Spleen (tissue), 7 donors: ENCODE data around the gene NCBP3.
"Not testable (repeated sequence)": the region's sequence is repeated elsewhere in the genome, so short reads cannot be mapped to it uniquely, and the experiment has no call there.

Source experiments
- CTCF ChIP-seq, 11 experiments: fragments of 200-600 bp in 7 of 11; fragments of 450-650 bp in 4 of 11; sonication (generic) in 4 of 11; IDR thresholded peaks in 8 of 11; conservative IDR thresholded peaks in 3 of 11; 1 replicate in 7 of 11; 2 replicates in 4 of 11; pipeline versions ENCODE4 v1.4.0 to v1.8.0; 2016 to 2021; ENCODE audit warnings: antibody characterized with exemption in 11 of 11, inconsistent platforms in 4 of 11, mild to moderate bottlenecking in 1 of 11
- POLR2A ChIP-seq, 3 donors: fragments of 450-650 bp; IDR thresholded peaks; one replicate each; pipeline ENCODE4 v1.5.1; 2017; ENCODE audit warnings: antibody characterized with exemption in 3 of 3, mild to moderate bottlenecking in 1 of 3
- POLR2AphosphoS5 ChIP-seq, 3 donors: sonication (generic); formaldehyde crosslinking; IDR thresholded peaks; one replicate each; pipeline ENCODE4 v1.5.1; 2017; ENCODE audit warnings: antibody characterized with exemption in 3 of 3
- donor health status: DM: no; HTN: no; CAD: no; lungs with moderate emphysema.
- donor health status: DM: no; HTN: no; CAD: no.
- donor health status: DM: no; HTN: no; CAD: no.

GRCh38 chr17:3794152-3794551 is 51.9 kb downstream of the NCBP3 start:
- not testable (repeated sequence) for TF ChIP-seq CTCF (IDR thresholded peaks at IDR 0.05 in 8 of 11, conservative IDR thresholded peaks at IDR 0.05 in 3 of 11); POLR2A (IDR thresholded peaks at IDR 0.05); POLR2AphosphoS5 (IDR thresholded peaks at IDR 0.05)
